GM19193 (cell line): ENCODE results near the gene RGS12.

Experiments
- POLR2A ChIP-seq: IDR thresholded peaks from 4 replicates; pipeline ENCODE4 v1.6.1; 2011; ENCODE audit not compliant: insufficient read depth, insufficient read length; ENCODE audit errors: extremely low read depth

RGS12 gene

DNA sequence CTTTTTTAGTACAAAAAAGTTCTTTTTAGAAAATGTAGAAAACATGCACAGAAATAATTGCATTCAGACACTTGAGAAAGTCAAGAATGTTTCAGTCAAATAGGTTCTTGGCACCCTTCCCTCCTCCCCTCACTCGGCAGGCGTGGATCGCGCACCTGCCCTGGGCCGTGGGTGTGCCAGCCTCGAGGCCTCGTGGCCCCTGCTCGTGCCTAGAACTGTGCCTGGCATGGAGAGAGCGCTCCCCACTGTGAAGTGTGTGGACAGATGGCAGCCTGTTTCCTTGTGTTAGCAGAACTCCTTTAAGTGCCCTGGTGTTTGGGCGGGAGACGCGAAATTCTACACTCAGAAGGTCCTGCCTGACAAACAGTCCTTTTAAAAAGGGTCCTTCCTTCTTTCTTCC lies 14.7 kb downstream of the RGS12 start:
- TF ChIP-seq POLR2A: no peak

GRCh38 chr4:3307891-3308575 lies 15.2 kb downstream of the RGS12 start:
- TF ChIP-seq POLR2A: no peak

DNA sequence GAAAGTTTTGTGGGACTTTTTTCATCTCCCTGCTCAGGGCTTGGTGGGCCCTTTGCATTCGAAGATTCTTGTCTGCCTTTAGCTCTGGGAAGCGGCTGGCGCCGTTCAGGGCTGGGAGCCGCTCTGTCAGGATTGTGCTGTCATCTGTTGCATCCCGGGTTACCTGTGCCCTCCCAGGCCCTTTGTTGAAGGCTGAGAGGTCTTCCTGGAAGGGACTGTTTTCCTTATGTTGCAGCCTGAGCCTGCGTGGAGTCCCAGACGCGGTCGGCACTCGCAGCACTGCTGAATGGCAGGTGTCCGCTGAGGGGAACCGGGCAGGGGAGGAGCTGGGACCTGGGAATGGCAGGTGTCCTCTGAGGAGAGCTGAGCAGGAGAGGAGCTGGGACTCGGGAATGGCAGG lies 15.9 kb downstream of the RGS12 start:
- TF ChIP-seq POLR2A: no peak

- TF ChIP-seq POLR2A: no peak
These were observed 17.7 kb downstream of the RGS12 start for GRCh38 chr4:3310301-3311094.

DNA sequence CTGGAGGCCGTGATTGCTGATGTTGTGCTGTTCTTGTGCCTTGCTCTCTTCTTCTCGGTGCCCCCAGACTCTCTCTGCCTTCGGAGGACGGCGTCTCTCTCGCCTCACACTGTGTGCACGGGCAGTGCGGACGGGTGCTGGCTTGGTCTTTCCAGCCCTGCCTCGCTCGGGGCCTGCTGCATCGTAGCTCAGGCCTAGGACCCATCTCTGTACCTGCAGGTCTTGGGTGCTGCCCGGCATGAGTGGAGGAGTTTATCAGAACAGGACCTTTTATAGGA lies 18.2 kb downstream of the RGS12 start:
- no peak for TF ChIP-seq POLR2A

DNA sequence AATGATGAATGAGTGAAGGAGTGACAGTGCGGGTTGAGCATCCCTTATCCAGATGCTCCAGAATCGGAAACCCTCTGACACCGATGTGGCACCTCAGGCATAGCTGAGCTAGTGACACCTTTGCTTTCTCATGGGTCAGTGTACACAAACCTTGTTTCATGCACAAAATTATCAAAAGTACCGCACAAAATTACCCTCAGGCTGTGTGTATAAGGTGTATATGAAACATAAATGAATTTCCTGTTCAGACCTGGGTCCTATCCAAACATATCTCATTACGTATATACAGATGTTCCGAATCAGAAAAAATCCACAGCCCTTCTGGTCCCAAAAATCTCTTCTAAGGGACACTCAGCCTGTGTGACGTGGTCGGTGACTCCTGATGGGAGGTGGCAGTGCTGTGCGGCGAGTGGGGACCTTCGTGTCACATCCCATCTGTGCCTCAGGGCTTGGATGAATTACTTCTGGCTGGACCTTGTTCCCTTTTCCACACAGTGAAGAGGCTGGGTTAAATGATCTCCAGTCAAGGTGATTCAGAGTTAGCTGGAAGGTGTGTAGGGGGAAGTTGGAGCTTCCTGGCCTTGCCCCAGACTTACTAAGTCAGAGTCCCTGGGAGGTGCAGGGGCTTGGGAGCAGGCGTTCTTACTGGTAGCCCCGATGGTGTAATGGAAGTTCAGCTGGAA lies 18.8 kb downstream of the RGS12 start:
- no peak for TF ChIP-seq POLR2A

DNA sequence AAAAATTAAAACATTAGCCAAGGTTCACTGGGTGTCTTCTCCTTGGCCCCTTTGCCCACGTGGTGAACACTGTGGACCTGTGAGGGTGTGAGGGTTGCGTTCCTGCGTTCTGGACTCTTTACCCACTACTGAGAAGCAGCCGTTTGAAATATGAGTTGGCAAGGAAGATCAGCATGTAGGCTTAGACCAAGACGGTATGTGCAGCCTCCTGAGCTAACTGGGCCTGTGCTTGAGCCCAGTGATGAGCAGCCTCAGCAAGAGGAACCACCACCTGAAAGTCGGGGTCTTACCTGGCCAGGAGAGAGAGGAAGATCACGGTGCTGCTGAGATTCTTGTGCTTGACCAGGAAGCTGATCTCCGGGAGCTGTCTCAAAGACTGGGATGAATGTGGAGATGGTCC lies 19.5 kb downstream of the RGS12 start:
- TF ChIP-seq POLR2A: no peak

DNA sequence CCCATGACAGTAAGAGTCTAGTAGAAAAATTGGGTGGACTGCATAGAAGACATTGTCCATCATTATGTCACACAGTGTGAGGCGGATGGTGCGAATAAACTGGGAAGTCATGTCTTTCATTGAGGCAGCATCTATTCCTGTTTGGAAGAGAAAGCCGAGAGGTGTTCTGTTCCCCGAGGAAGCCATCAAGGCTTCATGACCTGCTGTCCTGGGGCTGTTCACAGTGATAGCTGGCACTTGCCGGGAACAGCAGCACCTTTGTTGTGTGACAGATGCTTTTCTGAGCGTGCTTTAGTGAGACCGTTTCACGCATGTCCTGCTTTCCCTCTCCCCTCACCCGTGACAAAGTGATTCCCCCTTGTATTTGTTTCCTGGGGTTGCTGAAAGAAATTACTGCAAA lies 20.3 kb downstream of the RGS12 start:
- no peak for TF ChIP-seq POLR2A

DNA sequence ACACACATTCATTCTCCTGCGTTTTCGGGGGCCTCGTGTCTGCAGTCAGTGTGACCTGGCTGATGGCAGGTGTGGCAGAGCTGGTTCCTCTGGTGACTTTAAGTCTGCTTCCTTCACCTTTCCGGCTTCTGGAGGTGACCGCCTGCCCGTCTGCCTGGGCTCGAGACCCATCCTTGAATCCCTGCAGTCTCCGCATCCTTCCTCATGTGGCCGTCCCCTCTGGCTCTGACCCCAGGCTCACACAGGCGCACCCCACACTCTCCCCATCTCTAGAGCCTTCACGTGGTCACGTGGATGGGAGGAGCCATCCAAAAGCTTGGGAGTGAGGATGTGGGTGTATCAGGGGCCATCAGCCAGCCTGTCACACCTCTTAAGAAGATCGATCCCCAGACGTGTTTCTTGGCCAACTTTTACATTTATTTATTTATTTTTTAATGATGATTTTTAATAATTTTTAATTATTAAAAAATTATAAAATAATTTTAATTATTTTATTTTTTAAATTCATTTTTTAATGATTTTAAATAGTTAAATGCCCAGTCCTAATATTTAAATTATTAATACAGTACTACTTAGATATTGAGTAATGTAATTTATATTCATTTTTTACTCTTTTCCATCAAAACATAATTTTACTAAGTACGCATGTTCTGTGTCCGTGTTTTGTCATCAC lies 20.9 kb downstream of the RGS12 start:
- no peak for TF ChIP-seq POLR2A

- no peak for TF ChIP-seq POLR2A
These were observed 22.0 kb downstream of the RGS12 start for GRCh38 chr4:3314706-3315260.

GRCh38 chr4:3315566-3315965 lies 22.7 kb downstream of the RGS12 start:
- no peak for TF ChIP-seq POLR2A

GRCh38 chr4:3316146-3316545 lies 23.3 kb downstream of the RGS12 start:
- TF ChIP-seq POLR2A: no peak

DNA sequence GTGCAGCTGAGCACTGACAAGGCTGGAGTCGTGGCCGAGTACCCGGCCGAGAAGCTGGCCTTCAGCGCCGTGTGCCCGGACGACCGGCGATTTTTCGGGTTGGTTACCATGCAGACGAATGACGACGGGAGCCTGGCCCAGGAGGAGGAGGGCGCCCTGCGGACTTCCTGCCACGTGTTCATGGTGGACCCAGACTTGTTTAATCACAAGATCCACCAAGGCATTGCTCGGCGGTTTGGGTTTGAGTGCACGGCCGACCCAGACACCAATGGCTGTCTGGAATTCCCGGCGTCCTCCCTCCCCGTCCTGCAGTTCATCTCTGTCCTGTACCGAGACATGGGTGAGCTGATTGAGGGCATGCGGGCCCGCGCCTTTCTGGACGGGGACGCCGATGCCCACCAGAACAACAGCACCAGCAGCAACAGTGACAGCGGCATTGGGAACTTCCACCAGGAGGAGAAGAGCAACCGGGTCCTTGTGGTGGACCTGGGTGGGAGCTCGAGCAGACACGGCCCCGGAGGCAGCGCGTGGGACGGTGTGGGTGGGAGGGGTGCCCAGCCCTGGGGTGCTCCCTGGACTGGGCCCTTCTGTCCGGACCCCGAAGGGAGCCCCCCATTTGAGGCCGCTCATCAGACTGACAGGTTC lies 24.3 kb downstream of the RGS12 start:
- TF ChIP-seq POLR2A: no peak

GRCh38 chr4:3317656-3318211 lies 24.9 kb downstream of the RGS12 start:
- no peak for TF ChIP-seq POLR2A
